ENCODE data around the gene SLC43A1. TPM values are rescaled to one million over a fixed set of nuclear protein-coding genes. Genes with fewer than 3 reads are reported as not detected.

SLC43A1 gene
- total RNA-seq, 4 donors from 2014 or later: 20.3 to 64.1 (median 28.8) TPM

- H3K4me1 ChIP-seq: peaks cover 16 to 27% of the 10 kb centered on the region in 2 donors
- no peak overlapping the region for H3K27ac ChIP-seq
- intact Hi-C loops (cut with DNase I): no loop called here
- no peaks in the 10 kb centered on the region for H3K27me3 ChIP-seq
- WGBS, 2 donors: 69 to 72% methylated on average over 9 of the region's 9 CpGs
- TF ChIP-seq POLR2A (IDR thresholded peaks at IDR 0.05): no peak
- no peak for TF ChIP-seq CTCF (IDR thresholded peaks at IDR 0.05)
- H3K36me3 ChIP-seq: no peaks in the 10 kb centered on the region
- no peaks in the 10 kb centered on the region for H3K9me3 ChIP-seq
- no peak overlapping the region for H3K4me3 ChIP-seq (replicated peaks in 1 of 3)
- peak; percentile 54 to 63 for DNase-seq
Observed at GRCh38 chr11:57496109-57496820, 19.2 kb downstream of the SLC43A1 start.

GRCh38 chr11:57493507-57494503, 21.7 kb downstream of the SLC43A1 start:
- H3K36me3 ChIP-seq: peaks cover 0 to 4% of the 10 kb centered on the region in 2 donors
- H3K4me1 ChIP-seq: peaks cover 0 to 4% of the 10 kb centered on the region in 2 donors
- no peak for TF ChIP-seq POLR2A (IDR thresholded peaks at IDR 0.05)
- TF ChIP-seq CTCF (IDR thresholded peaks at IDR 0.05): peak; percentile 75 to 92 (median 86)
- H3K27ac ChIP-seq: no peak overlapping the region
- WGBS, 2 donors: 73 to 82% methylated on average over 7 to 15 of the region's 15 CpGs
- H3K4me3 ChIP-seq (replicated peaks in 1 of 3): no peak overlapping the region
- no peaks in the 10 kb centered on the region for H3K9me3 ChIP-seq
- intact Hi-C loops (cut with DNase I): loop anchor here (2.0 kb wide), 1 partner anchor 33 kb away; no protein-coding TSS in a partner anchor
- no peaks in the 10 kb centered on the region for H3K27me3 ChIP-seq
- peak; percentile 81 to 85 for DNase-seq

- intact Hi-C loops (cut with DNase I): no loop called here
- no peak overlapping the region for H3K4me3 ChIP-seq (replicated peaks in 1 of 3)
- H3K9me3 ChIP-seq: no peaks in the 10 kb centered on the region
- no peaks in the 10 kb centered on the region for H3K27me3 ChIP-seq
- H3K4me1 ChIP-seq: no peaks in the 10 kb centered on the region
- no peak for DNase-seq
- 74 to 85% methylated on average over 6 to 7 of the region's 11 CpGs for WGBS, 2 donors
- H3K36me3 ChIP-seq: peaks cover 5 to 7% of the 10 kb centered on the region in 2 donors
- H3K27ac ChIP-seq: no peak overlapping the region
- peak in 5 of 6 experiments; percentile 11 to 50 (median 34) for TF ChIP-seq CTCF (IDR thresholded peaks at IDR 0.05)
- TF ChIP-seq POLR2A (IDR thresholded peaks at IDR 0.05): no peak
Observed at GRCh38 chr11:57491371-57492061, 24.0 kb downstream of the SLC43A1 start.

- H3K4me3 ChIP-seq (replicated peaks in 1 of 3): no peak overlapping the region
- H3K27ac ChIP-seq: no peak overlapping the region
- H3K9me3 ChIP-seq: no peaks in the 10 kb centered on the region
- no peak for DNase-seq
- H3K36me3 ChIP-seq: peaks cover 5 to 10% of the 10 kb centered on the region in 2 donors
- WGBS, 2 donors: 93 to 95% methylated on average over 9 of the region's 9 CpGs
- no peaks in the 10 kb centered on the region for H3K27me3 ChIP-seq
- TF ChIP-seq POLR2A (IDR thresholded peaks at IDR 0.05): no peak
- no peak for TF ChIP-seq CTCF (IDR thresholded peaks at IDR 0.05)
- intact Hi-C loops (cut with DNase I): no loop called here
- no peaks in the 10 kb centered on the region for H3K4me1 ChIP-seq
Observed at GRCh38 chr11:57490456-57491248, 24.9 kb downstream of the SLC43A1 start.

All from thyroid gland (tissue), 4 donors.